ENCODE data around the gene PSMC3.

PSMC3 gene

GRCh38 chr11:47391711-47392432, 34.4 kb downstream of the PSMC3 start:
- no peak for DNase-seq (ENCODE audit: extremely low read depth, low read depth)
- H3K4me3 ChIP-seq (replicated peaks; ENCODE audit: low read depth, low read length) = no peak overlapping the region
- TF ChIP-seq CTCF (IDR thresholded peaks at IDR 0.05; ENCODE audit: low read depth, low read length, missing control alignments) = no peak

GRCh38 chr11:47391077-47391583, 35.1 kb downstream of the PSMC3 start:
- no peak for TF ChIP-seq CTCF (IDR thresholded peaks at IDR 0.05; ENCODE audit: low read depth, low read length, missing control alignments)
- no peak overlapping the region for H3K4me3 ChIP-seq (replicated peaks; ENCODE audit: low read depth, low read length)
- no peak for DNase-seq (ENCODE audit: extremely low read depth, low read depth)

- no peak overlapping the region for H3K4me3 ChIP-seq (replicated peaks; ENCODE audit: low read depth, low read length)
- DNase-seq (ENCODE audit: extremely low read depth, low read depth) = no peak
- TF ChIP-seq CTCF (IDR thresholded peaks at IDR 0.05; ENCODE audit: low read depth, low read length, missing control alignments) = no peak
These were observed 35.8 kb downstream of the PSMC3 start for GRCh38 chr11:47390422-47390760.

GRCh38 chr11:47389577-47390421, 36.4 kb downstream of the PSMC3 start:
- H3K4me3 ChIP-seq (replicated peaks; ENCODE audit: low read depth, low read length) = no peak overlapping the region
- no peak for TF ChIP-seq CTCF (IDR thresholded peaks at IDR 0.05; ENCODE audit: low read depth, low read length, missing control alignments)
- DNase-seq (ENCODE audit: extremely low read depth, low read depth) = no peak

- H3K4me3 ChIP-seq (replicated peaks; ENCODE audit: low read depth, low read length) = no peak overlapping the region
- no peak for TF ChIP-seq CTCF (IDR thresholded peaks at IDR 0.05; ENCODE audit: low read depth, low read length, missing control alignments)
- no peak for DNase-seq (ENCODE audit: extremely low read depth, low read depth)
These were observed 37.3 kb downstream of the PSMC3 start for GRCh38 chr11:47388697-47389576.

GRCh38 chr11:47387944-47388696, 38.1 kb downstream of the PSMC3 start:
- TF ChIP-seq CTCF (IDR thresholded peaks at IDR 0.05; ENCODE audit: low read depth, low read length, missing control alignments) = no peak
- H3K4me3 ChIP-seq (replicated peaks; ENCODE audit: low read depth, low read length) = no peak overlapping the region
- DNase-seq (ENCODE audit: extremely low read depth, low read depth) = no peak

Measured in HFF-Myc (cell line).